Activated T-helper 1 cell treated with anti-CD3 and anti-CD28 coated beads, Interleukin-12 subunit alpha, Interleukin-12 subunit beta, Interleukin-2, Interleukin-4 antibody, amounts not matched to agents 30 ng/mL and 10 ng/mL and 1 ng/mL, durations not matched to agents 14 hours and 24 hours and 36 hours (primary cell): ENCODE results near the gene GVQW3. TPM values are rescaled to one million over a fixed set of nuclear protein-coding genes. Genes with fewer than 3 reads are reported as not detected.

Experiments
- DNase-seq: peaks from one replicate; pipeline ENCODE4 v3.0.0; 2021; ENCODE audit warnings: low spot score
- H3K27ac Mint-ChIP-seq: one replicate; pipeline ENCODE4 v1.8.0; 2021; ENCODE audit warnings: mild to moderate bottlenecking, mixed read lengths
- H3K27me3 Mint-ChIP-seq: one replicate; pipeline ENCODE4 v1.8.0; 2022; ENCODE audit warnings: mild to moderate bottlenecking, moderate library complexity, mixed read lengths; ENCODE audit not compliant: insufficient read depth
- H3K36me3 Mint-ChIP-seq: one replicate; pipeline ENCODE4 v1.8.0; 2021; ENCODE audit warnings: low read depth, mixed read lengths
- H3K4me1 Mint-ChIP-seq: one replicate; pipeline ENCODE4 v1.8.0; 2021; ENCODE audit warnings: low read depth, mixed read lengths
- H3K4me3 Mint-ChIP-seq: one replicate; pipeline ENCODE4 v1.8.0; 2021; ENCODE audit warnings: mild to moderate bottlenecking, moderate library complexity, mixed read lengths
- H3K9me3 Mint-ChIP-seq: one replicate; pipeline ENCODE4 v1.8.0; 2021; ENCODE audit warnings: mixed read lengths
- intact Hi-C: fragments of 100-400 bp; cut with micrococcal nuclease; formaldehyde crosslinking; loops from one replicate; pipeline ENCODE4 v1.15.1; 2024
- total RNA-seq: library from RNA; stranded (reverse); gene quantifications from 2 replicates; pipeline ENCODE4 v1.2.3, GENCODE V29; 2022

The GVQW3 gene
- total RNA-seq, 1 donor from 2014 or later = 3.9 TPM

DNA sequence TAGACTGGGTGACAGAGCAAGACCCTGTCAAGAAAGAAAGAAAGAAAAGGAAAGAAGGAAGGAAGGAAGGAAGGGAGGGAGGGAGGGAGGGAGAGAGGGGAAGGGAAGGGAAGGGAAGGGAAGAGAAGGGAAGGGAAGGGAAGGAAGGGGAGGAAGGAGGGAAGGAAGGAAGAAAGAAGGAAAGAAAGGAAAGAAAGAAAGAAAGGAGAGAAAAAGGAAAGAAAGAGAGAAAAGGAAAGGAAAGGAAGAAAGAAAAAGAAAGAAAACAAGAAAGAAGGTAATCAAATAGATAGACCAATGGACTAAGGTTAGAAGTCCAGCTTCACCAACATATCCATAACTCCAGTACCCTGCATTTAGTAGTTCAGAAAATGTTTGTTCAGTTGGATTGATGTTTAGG, 45.5 kb downstream of the GVQW3 start:
- Mint-ChIP-seq H3K9me3 (no peaks in the 10 kb centered on the region), H3K27ac (no peak overlapping the region), H3K36me3 (no peaks in the 10 kb centered on the region), H3K4me1 (peaks cover 23% of the 10 kb centered on the region), H3K4me3 (no peak overlapping the region), H3K27me3 (peaks cover 7% of the 10 kb centered on the region)
- no peak for DNase-seq
- intact Hi-C loops = no loop called here

DNA sequence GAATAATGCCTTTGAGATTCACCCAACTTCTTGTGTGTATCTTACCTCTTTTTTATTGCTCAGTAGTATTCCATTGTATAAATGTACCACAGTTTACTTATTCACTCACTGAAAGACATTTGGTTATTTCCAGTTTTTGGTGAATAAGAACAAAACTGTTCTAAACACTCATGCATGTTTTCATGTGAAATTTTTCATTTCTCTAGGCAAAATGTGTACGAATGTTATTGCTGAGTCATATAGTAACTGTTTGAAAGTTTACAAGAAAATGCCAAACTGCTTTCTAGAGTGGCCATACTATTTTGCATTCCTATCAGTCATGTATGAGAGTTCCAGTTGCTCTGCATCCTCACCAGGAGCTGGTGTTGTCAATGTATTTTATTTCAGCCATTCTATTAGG, 54.9 kb downstream of the GVQW3 start:
- Mint-ChIP-seq H3K9me3 (peaks cover 10% of the 10 kb centered on the region), H3K4me3 (no peak overlapping the region), H3K36me3 (peaks cover 6% of the 10 kb centered on the region), H3K27ac (no peak overlapping the region), H3K4me1 (peaks cover 11% of the 10 kb centered on the region), H3K27me3 (peaks cover 5% of the 10 kb centered on the region)
- intact Hi-C loops = no loop called here
- no peak for DNase-seq

DNA sequence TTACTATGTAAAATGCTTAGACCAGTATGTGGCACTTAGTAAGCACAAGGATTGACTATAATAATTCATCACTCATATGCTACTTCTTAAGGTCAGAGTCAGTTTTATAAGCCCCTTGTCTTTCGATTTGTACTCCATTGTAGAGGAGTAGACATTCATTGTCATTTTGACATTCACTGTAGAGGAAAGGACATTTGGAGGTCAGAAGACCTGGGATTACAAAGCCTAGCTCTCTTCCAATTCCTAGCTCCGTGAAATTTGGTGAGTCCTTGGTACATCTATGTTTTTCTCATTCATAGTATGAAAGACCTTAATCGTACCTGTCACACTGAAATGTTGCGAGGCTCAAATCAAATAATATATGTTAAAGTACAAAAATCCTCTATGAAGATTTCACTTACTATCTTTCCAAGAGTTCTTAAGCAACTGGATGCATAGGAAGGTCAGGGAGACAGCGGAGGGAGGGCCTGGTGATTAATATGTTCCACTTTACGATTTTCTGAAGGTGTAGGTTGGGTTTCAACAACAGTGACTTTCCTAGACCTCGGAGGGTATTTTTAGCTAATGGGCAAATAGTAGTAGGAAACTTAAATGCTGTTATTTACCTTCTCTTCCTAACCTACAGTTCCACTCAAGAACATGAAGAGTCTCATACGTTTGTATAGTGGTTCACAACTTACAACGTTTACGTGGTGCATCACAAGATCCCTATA, 62.3 kb downstream of the GVQW3 start:
- Mint-ChIP-seq H3K27ac (peak overlapping the region; percentile 96), H3K4me3 (peak overlapping the region; percentile 98), H3K36me3 (peaks cover 17% of the 10 kb centered on the region), H3K9me3 (no peaks in the 10 kb centered on the region), H3K27me3 (no peaks in the 10 kb centered on the region), H3K4me1 (peaks cover 36% of the 10 kb centered on the region)
- no peak for DNase-seq
- intact Hi-C loops = loop anchor here (5.0 to 10.0 kb wide), 4 partner anchors 241 to 1201 kb away; partner anchors contain the start of genes CAPN5 and TPBGL

DNA sequence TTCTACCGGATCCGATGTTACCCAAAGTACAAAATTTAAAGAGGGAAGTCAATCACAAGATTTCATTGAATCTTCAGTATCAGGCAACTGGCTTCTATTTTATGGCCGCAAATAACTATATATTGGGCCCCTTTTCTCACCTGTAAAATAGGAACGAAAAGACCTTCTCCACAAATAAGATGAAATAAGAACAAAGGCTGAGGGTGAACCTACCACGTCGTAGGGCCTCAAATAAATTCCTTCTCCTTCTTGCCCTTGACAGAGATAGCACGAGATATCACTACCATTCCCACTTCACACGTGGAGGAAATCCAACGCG, 62.9 kb downstream of the GVQW3 start:
- Mint-ChIP-seq H3K36me3 (peaks cover 20% of the 10 kb centered on the region), H3K9me3 (no peaks in the 10 kb centered on the region), H3K27me3 (no peaks in the 10 kb centered on the region), H3K4me1 (peaks cover 36% of the 10 kb centered on the region), H3K27ac (peak overlapping the region; percentile 96), H3K4me3 (peak overlapping the region; percentile 98)
- no peak for DNase-seq
- intact Hi-C loops = loop anchor here (1.0 to 10.0 kb wide), 15 partner anchors 20 to 1695 kb away; partner anchors contain the start of genes AAMDC, ACER3, CAPN5 and GVQW3

DNA sequence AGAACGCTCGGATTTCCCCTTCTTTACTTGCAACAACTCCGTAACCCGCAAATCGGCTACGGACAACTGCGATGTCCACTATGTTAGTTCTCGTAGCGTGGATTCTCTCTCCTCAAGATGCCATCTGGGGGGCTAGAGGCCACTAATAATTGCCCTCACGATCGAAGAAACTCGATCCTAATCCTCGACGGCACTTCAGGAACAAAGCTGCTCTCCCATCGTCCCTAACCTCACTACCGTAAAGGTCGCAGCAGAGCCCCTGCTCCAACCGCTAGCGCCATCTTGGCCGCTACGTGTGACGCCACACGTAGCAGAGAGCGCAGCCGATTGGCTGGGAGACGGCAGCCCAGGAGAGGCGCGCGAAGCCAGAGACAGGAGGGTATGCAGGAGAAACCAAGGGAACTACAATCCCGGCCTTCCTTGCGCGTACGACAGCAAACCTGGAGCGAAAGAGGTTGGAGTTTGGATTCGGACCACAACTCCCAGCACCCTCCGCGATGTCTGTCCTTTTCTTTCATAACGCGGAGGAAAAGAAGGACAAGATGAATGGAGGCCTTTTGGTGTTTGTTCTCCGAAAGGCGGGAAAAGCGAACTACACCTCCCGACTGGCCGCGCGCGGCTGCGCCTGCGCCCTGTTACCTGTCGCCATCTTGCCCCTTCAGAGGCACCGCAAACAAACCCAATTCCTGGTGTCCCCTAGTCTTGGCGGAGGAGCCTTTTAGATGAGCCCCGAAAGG, 63.4 kb downstream of the GVQW3 start, which contains the start of gene EMSY:
EMSY (plus strand) TSS at position 635 of the 737 bp plus-strand sequence. CDS start 1,921 bp downstream, outside the sequence.
- peaks cover 22% of the 10 kb centered on the region for H3K36me3 Mint-ChIP-seq
- H3K27ac Mint-ChIP-seq = peak within 1 kb of the TSS; percentile 96
- H3K27me3 Mint-ChIP-seq = no peaks in the 10 kb centered on the region
- intact Hi-C loops = loop anchor here (1.0 to 10.0 kb wide), 15 partner anchors 20 to 1696 kb away; partner anchors contain the start of genes AAMDC, ACER3, CAPN5 and GVQW3
- peaks cover 36% of the 10 kb centered on the region for H3K4me1 Mint-ChIP-seq
- DNase-seq = peak; percentile 91
- no peaks in the 10 kb centered on the region for H3K9me3 Mint-ChIP-seq
- peak within 1 kb of the TSS; percentile 98 for H3K4me3 Mint-ChIP-seq

DNA sequence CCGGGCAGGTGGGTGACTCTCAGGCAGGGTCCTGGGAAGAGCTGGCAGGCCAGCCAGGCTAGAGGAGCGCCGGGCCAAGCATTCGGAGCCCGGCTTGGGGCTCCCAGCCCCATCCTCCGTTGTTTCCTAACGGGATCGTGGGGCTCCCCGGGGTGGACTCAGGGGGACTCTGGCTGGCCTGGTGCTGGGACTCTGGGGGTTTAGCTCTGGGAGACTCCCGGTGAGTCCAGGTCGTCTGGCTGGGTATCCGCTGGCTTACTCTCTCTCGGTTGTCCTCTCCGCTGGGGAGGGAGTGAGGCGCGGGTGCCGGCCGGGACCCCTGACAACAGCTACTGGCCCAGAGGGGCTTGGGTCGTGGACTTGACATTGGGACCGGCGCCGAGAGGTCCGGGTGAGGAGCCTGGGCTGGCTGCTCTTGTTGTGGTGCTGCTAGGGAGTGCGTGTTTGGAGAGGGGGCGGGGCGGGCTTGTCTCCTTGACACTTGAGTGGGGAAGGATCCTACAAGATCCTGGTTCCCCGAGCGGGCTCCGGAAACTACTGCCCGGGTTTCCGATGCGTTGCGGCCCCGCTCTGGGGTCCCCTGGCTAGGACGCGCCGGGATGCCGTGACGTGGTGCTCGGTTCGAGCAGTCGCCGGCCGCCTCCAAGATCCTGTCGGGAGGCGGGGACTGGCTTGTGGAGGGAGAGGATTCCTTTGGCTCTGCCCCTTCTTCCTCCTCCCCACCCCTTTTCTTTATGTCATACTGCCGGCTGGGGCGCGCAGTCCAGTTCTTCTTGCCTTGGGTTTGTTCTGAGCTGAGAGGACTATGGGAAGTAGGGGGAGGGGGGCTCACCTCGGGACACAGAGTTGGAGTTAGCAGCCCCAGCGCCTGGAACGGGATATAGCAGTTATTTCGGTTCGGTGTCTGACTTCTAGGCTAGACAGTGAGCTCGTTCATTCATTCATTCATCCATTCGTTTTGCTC, 64.3 kb downstream of the GVQW3 start:
- intact Hi-C loops = loop anchor here (2.0 to 10.0 kb wide), 9 partner anchors 75 to 1697 kb away; partner anchors contain the start of genes AAMDC, CAPN5, RNF169 and RSF1
- H3K27ac Mint-ChIP-seq = peak overlapping the region; percentile 96
- H3K4me1 Mint-ChIP-seq = peaks cover 36% of the 10 kb centered on the region
- peak overlapping the region; percentile 98 for H3K4me3 Mint-ChIP-seq
- DNase-seq = peak; percentile 55
- H3K36me3 Mint-ChIP-seq = peaks cover 26% of the 10 kb centered on the region
- no peaks in the 10 kb centered on the region for H3K27me3 Mint-ChIP-seq
- H3K9me3 Mint-ChIP-seq = no peaks in the 10 kb centered on the region

DNA sequence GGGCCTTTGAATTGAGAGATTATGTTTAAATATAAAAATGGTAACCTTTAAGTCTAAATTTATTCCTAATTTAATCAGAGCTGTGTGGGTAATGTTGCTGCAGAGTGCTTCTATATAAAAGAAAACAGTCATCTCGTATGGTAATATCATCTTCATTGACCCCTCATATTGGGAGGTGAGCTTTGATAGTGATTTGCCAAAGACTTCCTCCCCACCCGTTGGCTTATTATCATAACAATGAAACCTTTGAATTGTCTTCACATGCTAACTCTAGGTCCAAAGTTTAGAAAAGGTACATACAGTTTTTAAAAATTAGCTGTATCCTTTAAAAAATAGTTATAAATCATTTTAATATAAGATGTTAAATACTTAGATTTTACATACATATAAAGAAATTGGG, 67.4 kb downstream of the GVQW3 start:
- no peaks in the 10 kb centered on the region for H3K9me3 Mint-ChIP-seq
- no peaks in the 10 kb centered on the region for H3K27me3 Mint-ChIP-seq
- no peak overlapping the region for H3K4me3 Mint-ChIP-seq
- DNase-seq = no peak
- H3K27ac Mint-ChIP-seq = no peak overlapping the region
- intact Hi-C loops = loop anchor here (10.0 kb wide), 3 partner anchors 236 to 616 kb away; partner anchors contain the start of gene CAPN5
- peaks cover 31% of the 10 kb centered on the region for H3K36me3 Mint-ChIP-seq
- peaks cover 26% of the 10 kb centered on the region for H3K4me1 Mint-ChIP-seq

DNA sequence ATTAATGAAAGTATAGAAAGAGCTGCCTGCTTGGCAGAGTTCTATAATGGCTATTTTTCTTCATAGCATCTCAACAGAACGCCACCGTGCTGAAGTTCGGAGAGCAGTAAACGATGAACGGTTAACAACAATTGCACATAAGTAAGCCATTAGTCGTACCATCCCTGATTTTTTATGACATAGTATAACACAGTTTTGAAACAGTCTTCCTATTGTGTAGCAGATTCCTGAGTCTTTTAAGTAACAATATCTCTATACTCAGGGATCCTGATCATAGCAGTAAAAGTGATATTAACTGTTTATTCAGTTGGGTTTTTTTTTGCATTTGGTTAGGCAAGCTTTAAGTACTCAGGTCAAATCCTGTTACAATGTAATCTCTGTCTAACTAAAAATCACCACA, 72.1 kb downstream of the GVQW3 start:
- Mint-ChIP-seq H3K27ac (no peak overlapping the region), H3K36me3 (peaks cover 21% of the 10 kb centered on the region), H3K9me3 (no peaks in the 10 kb centered on the region), H3K27me3 (no peaks in the 10 kb centered on the region), H3K4me3 (no peak overlapping the region), H3K4me1 (no peaks in the 10 kb centered on the region)
- no peak for DNase-seq
- intact Hi-C loops = no loop called here

DNA sequence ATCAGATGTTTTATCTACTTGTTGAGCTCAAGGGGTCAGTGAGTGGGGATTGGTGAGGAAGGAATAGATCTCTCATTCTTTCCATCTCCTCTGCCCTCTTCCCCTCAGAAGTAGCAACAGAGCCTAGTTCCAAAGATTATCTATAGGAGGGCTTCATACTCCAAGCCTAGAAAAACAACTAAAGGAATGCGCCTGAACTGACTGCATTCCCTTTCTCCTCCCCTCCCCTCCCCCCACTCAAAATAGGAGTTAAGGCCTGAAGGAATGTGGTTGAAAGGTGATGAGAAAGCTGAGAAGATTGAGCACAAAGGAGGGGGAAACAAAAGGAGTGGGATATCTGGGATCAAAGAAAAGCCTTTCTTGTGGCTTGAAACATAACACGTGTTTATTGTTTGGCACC, 74.2 kb downstream of the GVQW3 start:
- Mint-ChIP-seq H3K27ac (no peak overlapping the region), H3K27me3 (no peaks in the 10 kb centered on the region), H3K4me3 (no peak overlapping the region), H3K36me3 (peaks cover 23% of the 10 kb centered on the region), H3K4me1 (no peaks in the 10 kb centered on the region), H3K9me3 (no peaks in the 10 kb centered on the region)
- DNase-seq = no peak
- intact Hi-C loops = no loop called here

DNA sequence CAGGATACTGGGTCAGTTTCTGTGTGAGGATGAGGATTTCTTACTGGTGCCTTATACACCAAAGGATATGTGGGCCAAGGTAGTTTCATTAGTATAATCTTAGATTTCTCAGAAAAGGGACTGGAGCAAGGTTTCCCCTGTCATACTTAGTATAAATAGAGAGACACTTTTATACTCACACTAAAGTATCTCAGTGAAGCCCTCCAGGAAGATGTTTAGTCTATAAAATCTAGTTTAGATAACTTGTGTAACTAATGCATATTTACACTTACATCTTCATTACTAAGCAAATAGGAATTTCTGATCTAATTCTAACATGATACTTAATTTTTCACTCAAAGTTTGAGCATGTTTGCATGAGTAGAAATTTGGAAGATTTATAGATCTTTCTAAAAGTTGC, 74.8 kb downstream of the GVQW3 start:
- Mint-ChIP-seq H3K27ac (no peak overlapping the region), H3K4me3 (no peak overlapping the region), H3K4me1 (no peaks in the 10 kb centered on the region), H3K9me3 (no peaks in the 10 kb centered on the region), H3K27me3 (no peaks in the 10 kb centered on the region), H3K36me3 (peaks cover 24% of the 10 kb centered on the region)
- DNase-seq = no peak
- intact Hi-C loops = no loop called here

DNA sequence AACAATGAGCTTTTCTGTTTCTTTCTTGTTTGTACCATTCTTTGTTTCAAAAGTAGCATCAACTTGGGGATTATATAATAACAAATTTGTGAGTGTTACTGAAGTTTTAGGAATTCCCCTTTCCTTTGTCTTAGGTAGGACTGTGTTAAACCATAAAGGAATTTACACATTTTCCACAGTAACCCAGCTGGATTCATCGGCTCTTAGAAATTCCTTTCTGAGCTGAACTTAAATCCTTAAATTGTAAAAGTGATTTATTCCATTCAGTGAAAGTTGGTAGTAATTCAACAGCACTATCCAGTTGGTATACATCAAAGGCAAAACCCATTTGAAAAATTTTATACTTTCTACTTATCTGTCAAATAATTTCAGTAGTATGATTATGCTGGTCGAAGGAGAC, 75.4 kb downstream of the GVQW3 start:
- DNase-seq = no peak
- Mint-ChIP-seq H3K27me3 (no peaks in the 10 kb centered on the region), H3K9me3 (no peaks in the 10 kb centered on the region), H3K4me1 (no peaks in the 10 kb centered on the region), H3K4me3 (no peak overlapping the region), H3K27ac (no peak overlapping the region), H3K36me3 (peaks cover 24% of the 10 kb centered on the region)
- intact Hi-C loops = no loop called here
